Large intestine (tissue), 3 donors: ENCODE results near the gene CIBAR2. TPM values are rescaled to one million over a fixed set of nuclear protein-coding genes. Genes with fewer than 3 reads are reported as not detected.

Experiments
- DNase-seq, 2 donors: peaks; one replicate each; pipeline versions ENCODE4 v3.0.0 to v3.0.0-alpha.2; 2013
- H3K27ac ChIP-seq: one replicate; pipeline ENCODE4 v1.5.1; 2013; ENCODE audit warnings: low read length
- H3K27me3 ChIP-seq: 2 replicates; pipeline ENCODE4 v1.6.1; 2013; ENCODE audit warnings: low read length; ENCODE audit not compliant: control insufficient read depth, insufficient read depth
- H3K36me3 ChIP-seq: 2 replicates; pipeline ENCODE4 v1.6.1; 2013; ENCODE audit warnings: low read length; ENCODE audit not compliant: control insufficient read depth, insufficient read depth
- H3K4me1 ChIP-seq: one replicate; pipeline ENCODE4 v1.6.1; 2013; ENCODE audit warnings: low read length; ENCODE audit not compliant: control insufficient read depth, insufficient read depth
- H3K4me3 ChIP-seq: one replicate; pipeline ENCODE4 v1.5.1; 2013; ENCODE audit warnings: low read length
- H3K9me3 ChIP-seq: one replicate; pipeline ENCODE4 v1.6.1; 2013; ENCODE audit warnings: mild to moderate bottlenecking, low read depth, low read length, moderate library complexity; ENCODE audit not compliant: control insufficient read depth
- WGBS: methylation state at CpG from one replicate; pipeline ENCODE4 v1.1.5; 2013; ENCODE audit warnings: low lambda C conversion rate; ENCODE audit not compliant: insufficient coverage; 5-methylcytosine and 5-hydroxymethylcytosine counted together
- polyA plus RNA-seq: library from polyadenylated mRNA; unstranded; fragments of 120-200 nt; gene quantifications from one replicate; pipeline ENCODE4 v1.2.1, GENCODE V29; 2013

CIBAR2 gene
- polyA plus RNA-seq, 1 donor, result 0.30 TPM

- H3K36me3 ChIP-seq, result peaks cover 9% of the 10 kb centered on the region
- no peak for DNase-seq
- no peak overlapping the region for H3K27ac ChIP-seq
- H3K9me3 ChIP-seq, result peaks cover 2% of the 10 kb centered on the region
- no CpG with 5 or more reads among the region's 7 CpGs for WGBS
- H3K4me3 ChIP-seq, result no peak overlapping the region
- peaks cover 16% of the 10 kb centered on the region for H3K4me1 ChIP-seq
- H3K27me3 ChIP-seq, result peaks cover 5% of the 10 kb centered on the region
These were observed 20.8 kb downstream of the CIBAR2 start for GRCh38 chr16:85091522-85091910.

GRCh38 chr16:85090873-85091521, 21.3 kb downstream of the CIBAR2 start:
- Histone ChIP-seq H3K4me1 (peaks cover 16% of the 10 kb centered on the region), H3K36me3 (peaks cover 9% of the 10 kb centered on the region), H3K9me3 (peaks cover 2% of the 10 kb centered on the region), H3K27ac (no peak overlapping the region), H3K4me3 (no peak overlapping the region), H3K27me3 (peaks cover 5% of the 10 kb centered on the region)
- DNase-seq, result peak; percentile 40 to 55
- 100% methylated on average over 1 of the region's 8 CpGs for WGBS

- H3K36me3 ChIP-seq, result peaks cover 9% of the 10 kb centered on the region
- peaks cover 16% of the 10 kb centered on the region for H3K4me1 ChIP-seq
- no peak overlapping the region for H3K4me3 ChIP-seq
- no peak for DNase-seq
- H3K9me3 ChIP-seq, result peaks cover 2% of the 10 kb centered on the region
- peaks cover 5% of the 10 kb centered on the region for H3K27me3 ChIP-seq
- no peak overlapping the region for H3K27ac ChIP-seq
- 86% methylated on average over 2 of the region's 13 CpGs for WGBS
These were observed 22.1 kb downstream of the CIBAR2 start for GRCh38 chr16:85090181-85090580.

GRCh38 chr16:85089525-85089924, 22.7 kb downstream of the CIBAR2 start:
- Histone ChIP-seq H3K36me3 (peaks cover 9% of the 10 kb centered on the region), H3K27me3 (peaks cover 5% of the 10 kb centered on the region), H3K27ac (no peak overlapping the region), H3K4me3 (no peak overlapping the region), H3K9me3 (peaks cover 2% of the 10 kb centered on the region), H3K4me1 (peaks cover 16% of the 10 kb centered on the region)
- no peak for DNase-seq
- WGBS, result no CpG with 5 or more reads among the region's 16 CpGs

- Histone ChIP-seq H3K4me3 (no peak overlapping the region), H3K4me1 (peaks cover 16% of the 10 kb centered on the region), H3K27ac (no peak overlapping the region), H3K9me3 (peaks cover 2% of the 10 kb centered on the region), H3K36me3 (peaks cover 9% of the 10 kb centered on the region), H3K27me3 (peaks cover 3% of the 10 kb centered on the region)
- DNase-seq, result no peak
- WGBS, result no CpG with 5 or more reads among the region's 31 CpGs
These were observed 23.6 kb downstream of the CIBAR2 start for GRCh38 chr16:85088570-85089199.

- H3K4me1 ChIP-seq, result peaks cover 16% of the 10 kb centered on the region
- DNase-seq, result no peak
- H3K4me3 ChIP-seq, result no peak overlapping the region
- H3K36me3 ChIP-seq, result peaks cover 9% of the 10 kb centered on the region
- no peak overlapping the region for H3K27ac ChIP-seq
- H3K9me3 ChIP-seq, result peaks cover 2% of the 10 kb centered on the region
- no CpG with 5 or more reads among the region's 21 CpGs for WGBS
- no peaks in the 10 kb centered on the region for H3K27me3 ChIP-seq
These were observed 24.2 kb downstream of the CIBAR2 start for GRCh38 chr16:85087899-85088569.

GRCh38 chr16:85086347-85087291, 25.7 kb downstream of the CIBAR2 start:
- no peaks in the 10 kb centered on the region for H3K27me3 ChIP-seq
- H3K4me1 ChIP-seq, result peaks cover 25% of the 10 kb centered on the region
- no peak overlapping the region for H3K4me3 ChIP-seq
- H3K9me3 ChIP-seq, result peaks cover 2% of the 10 kb centered on the region
- no peak overlapping the region for H3K27ac ChIP-seq
- peaks cover 11% of the 10 kb centered on the region for H3K36me3 ChIP-seq
- DNase-seq, result peak; percentile 77 to 88
- WGBS, result no CpG with 5 or more reads among the region's 37 CpGs

- no peak overlapping the region for H3K4me3 ChIP-seq
These were observed 26.6 kb downstream of the CIBAR2 start for GRCh38 chr16:85085721-85086120.

GRCh38 chr16:85084841-85085510, 27.3 kb downstream of the CIBAR2 start:
- no peak overlapping the region for H3K27ac ChIP-seq
- no peaks in the 10 kb centered on the region for H3K27me3 ChIP-seq
- peaks cover 13% of the 10 kb centered on the region for H3K36me3 ChIP-seq
- no peak for DNase-seq
- H3K4me1 ChIP-seq, result peaks cover 16% of the 10 kb centered on the region
- H3K4me3 ChIP-seq, result no peak overlapping the region
- H3K9me3 ChIP-seq, result peaks cover 2% of the 10 kb centered on the region
- 100% methylated on average over 2 of the region's 16 CpGs for WGBS

More at GRCh38 chr16:85085721-85086120, 26.6 kb downstream of the CIBAR2 start:
- H3K9me3 ChIP-seq, result peaks cover 2% of the 10 kb centered on the region
- H3K36me3 ChIP-seq, result peaks cover 13% of the 10 kb centered on the region
- no CpG with 5 or more reads among the region's 17 CpGs for WGBS
- H3K4me1 ChIP-seq, result peaks cover 18% of the 10 kb centered on the region
- no peak overlapping the region for H3K27ac ChIP-seq
- DNase-seq, result no peak
- H3K27me3 ChIP-seq, result no peaks in the 10 kb centered on the region
